SKM-1 (cell line): Measurements from ENCODE around the gene C13orf42.
"Not testable (repeated sequence)": the region's sequence is repeated elsewhere in the genome, so short reads cannot be mapped to it uniquely, and the experiment has no call there.

ENCODE experiments used
- DNase-seq: peaks from one replicate; lab custom pipeline; 2025; ENCODE audit not compliant: unreplicated experiment; lab: John Stamatoyannopoulos, UW

Gene C13orf42

GRCh38 chr13:51122868-51123566, 11.9 kb upstream of the C13orf42 start:
- DNase-seq = no peak

- not testable (repeated sequence) for DNase-seq
These were observed 9.8 kb upstream of the C13orf42 start for GRCh38 chr13:51120873-51121272.

- DNase-seq = no peak
These were observed 7.8 kb upstream of the C13orf42 start for GRCh38 chr13:51118809-51119431.

GRCh38 chr13:51113969-51114368, 2.9 kb upstream of the C13orf42 start:
- DNase-seq = no peak

- no peak for DNase-seq
These were observed 2.3 kb upstream of the C13orf42 start for GRCh38 chr13:51113186-51113881.

- no peak for DNase-seq
These were observed 1.7 kb upstream of the C13orf42 start for GRCh38 chr13:51112771-51113170.

- DNase-seq = no peak
These were observed 923 bp upstream of the C13orf42 start for GRCh38 chr13:51111997-51112396.

GRCh38 chr13:51107996-51108395, 3.1 kb downstream of the C13orf42 start:
- DNase-seq = no peak

GRCh38 chr13:51105046-51105445, 6.0 kb downstream of the C13orf42 start:
- DNase-seq = no peak

GRCh38 chr13:51101636-51102235, 9.3 kb downstream of the C13orf42 start:
- no peak for DNase-seq

- no peak for DNase-seq
These were observed 13.6 kb downstream of the C13orf42 start for GRCh38 chr13:51097353-51098043.

GRCh38 chr13:51096131-51096530, 14.9 kb downstream of the C13orf42 start:
- no peak for DNase-seq

GRCh38 chr13:51093574-51093973, 17.5 kb downstream of the C13orf42 start:
- DNase-seq = no peak

GRCh38 chr13:51091839-51092238, 19.2 kb downstream of the C13orf42 start:
- no peak for DNase-seq

GRCh38 chr13:51083706-51084105, 27.4 kb downstream of the C13orf42 start:
- DNase-seq = no peak

- not testable (repeated sequence) for DNase-seq
These were observed 30.5 kb downstream of the C13orf42 start for GRCh38 chr13:51080478-51081065.

- no peak for DNase-seq
These were observed 39.6 kb downstream of the C13orf42 start for GRCh38 chr13:51071493-51071892.

- DNase-seq = peak; percentile 34
These were observed 40.9 kb downstream of the C13orf42 start for GRCh38 chr13:51070005-51070649.

- DNase-seq = no peak
These were observed 42.6 kb downstream of the C13orf42 start for GRCh38 chr13:51068501-51068900.

- DNase-seq = no peak
These were observed 43.4 kb downstream of the C13orf42 start for GRCh38 chr13:51067706-51068105.
